Measurements from ENCODE around the gene HSF5. TPM values are rescaled to one million over a fixed set of nuclear protein-coding genes. Genes with fewer than 3 reads are reported as not detected.

The HSF5 gene
- total and polyA plus RNA-seq, 2 donors (not counting 3 experiments of a cell fraction or from before 2014, with no cell fraction given), result 0.03 TPM; not detected in 1

DNA sequence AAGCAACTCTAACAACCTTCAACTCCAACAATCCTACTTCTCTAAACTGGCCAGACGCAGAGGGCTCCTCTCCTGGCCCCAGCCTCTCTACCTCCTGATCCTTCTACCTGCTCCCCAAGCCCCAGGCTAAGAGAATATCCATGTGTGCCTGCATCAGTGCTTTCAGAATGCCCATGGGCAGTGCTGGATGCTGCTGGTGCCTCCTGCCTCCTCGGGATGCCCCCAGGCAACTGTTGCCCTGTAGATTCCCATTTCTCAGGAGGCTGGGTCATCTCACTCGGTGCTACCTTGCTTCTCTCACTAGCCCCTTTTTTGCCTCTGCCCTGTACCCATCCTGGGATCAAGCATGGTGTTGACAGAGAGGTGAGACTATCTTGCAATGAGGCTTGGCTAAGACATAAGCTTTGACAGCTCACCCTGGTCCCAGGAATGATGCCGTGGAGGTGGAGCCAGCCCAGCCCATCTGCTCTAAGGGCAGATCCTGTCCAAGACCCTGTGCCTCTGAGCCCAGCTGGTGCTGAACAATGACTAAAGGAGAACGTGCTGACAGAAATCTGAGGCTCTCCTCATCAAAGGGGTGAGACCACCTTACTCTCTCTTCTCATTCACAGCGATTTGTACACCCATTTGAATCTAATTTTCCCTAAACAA, 116.8 kb downstream of the HSF5 start:
- ChIA-PET POLR2A (no interaction called here), CTCF (no interaction called here)
- no peaks in the 10 kb centered on the region for H3K9me3 ChIP-seq (replicated peaks; ENCODE audit: control insufficient read depth, insufficient read depth, low read length)
- no peak overlapping the region for H3K4me3 ChIP-seq (replicated peaks in 1 of 3; ENCODE audit: insufficient read depth in 1 of 3, low read depth in 1 of 3, low read length in 3 of 3)
- TF ChIP-seq POLR2AphosphoS5 (IDR thresholded peaks at IDR 0.05; ENCODE audit: insufficient read depth, low read depth, low read length) (no peak), EZH2 (IDR thresholded peaks at IDR 0.05; ENCODE audit: borderline replicate concordance, low read depth, low read length, severe bottlenecking) (no peak), GATA2 (IDR thresholded peaks at IDR 0.05; ENCODE audit: insufficient read depth, insufficient read length, low read depth, low read length) (no peak), FOS (IDR thresholded peaks at IDR 0.05; ENCODE audit: borderline replicate concordance, insufficient read depth, low read length) (no peak), JUN (IDR thresholded peaks at IDR 0.05; ENCODE audit: borderline replicate concordance, insufficient read depth, insufficient read length, low read depth) (no peak), POLR2A (IDR thresholded peaks at IDR 0.05; ENCODE audit: low read depth, low read length) (no peak), MYC (IDR thresholded peaks at IDR 0.05; ENCODE audit: low read depth, low read length) (no peak)
- TF ChIP-seq, protein P1, sequence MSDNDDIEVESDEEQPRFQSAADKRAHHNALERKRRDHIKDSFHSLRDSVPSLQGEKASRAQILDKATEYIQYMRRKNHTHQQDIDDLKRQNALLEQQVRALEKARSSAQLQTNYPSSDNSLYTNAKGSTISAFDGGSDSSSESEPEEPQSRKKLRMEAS (IDR thresholded peaks at IDR 0.05; ENCODE audit: insufficient read depth, insufficient read length), result no peak
- TF ChIP-seq, protein P2, sequence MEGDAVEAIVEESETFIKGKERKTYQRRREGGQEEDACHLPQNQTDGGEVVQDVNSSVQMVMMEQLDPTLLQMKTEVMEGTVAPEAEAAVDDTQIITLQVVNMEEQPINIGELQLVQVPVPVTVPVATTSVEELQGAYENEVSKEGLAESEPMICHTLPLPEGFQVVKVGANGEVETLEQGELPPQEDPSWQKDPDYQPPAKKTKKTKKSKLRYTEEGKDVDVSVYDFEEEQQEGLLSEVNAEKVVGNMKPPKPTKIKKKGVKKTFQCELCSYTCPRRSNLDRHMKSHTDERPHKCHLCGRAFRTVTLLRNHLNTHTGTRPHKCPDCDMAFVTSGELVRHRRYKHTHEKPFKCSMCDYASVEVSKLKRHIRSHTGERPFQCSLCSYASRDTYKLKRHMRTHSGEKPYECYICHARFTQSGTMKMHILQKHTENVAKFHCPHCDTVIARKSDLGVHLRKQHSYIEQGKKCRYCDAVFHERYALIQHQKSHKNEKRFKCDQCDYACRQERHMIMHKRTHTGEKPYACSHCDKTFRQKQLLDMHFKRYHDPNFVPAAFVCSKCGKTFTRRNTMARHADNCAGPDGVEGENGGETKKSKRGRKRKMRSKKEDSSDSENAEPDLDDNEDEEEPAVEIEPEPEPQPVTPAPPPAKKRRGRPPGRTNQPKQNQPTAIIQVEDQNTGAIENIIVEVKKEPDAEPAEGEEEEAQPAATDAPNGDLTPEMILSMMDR (IDR thresholded peaks at IDR 0.05; ENCODE audit: extremely low read depth in 1 of 2, insufficient read depth in 1 of 2, low read depth in 1 of 2, low read length in 2 of 2), result no peak
- no peaks in the 10 kb centered on the region for H3K79me2 ChIP-seq (ENCODE audit: control insufficient read depth, insufficient read depth, low read length)
- H3K9ac ChIP-seq (replicated peaks; ENCODE audit: extremely low read depth, insufficient read depth, low read length), result no peak overlapping the region
- H3K9me1 ChIP-seq (replicated peaks; ENCODE audit: control insufficient read depth, extremely low read depth, insufficient read depth, low read length), result no peaks in the 10 kb centered on the region
- no peak for FAIRE-seq
- H3K36me3 ChIP-seq (ENCODE audit: control insufficient read depth in 2 of 2, extremely low read depth in 1 of 2, insufficient read depth in 2 of 2, low read length in 2 of 2), result no peaks in the 10 kb centered on the region
- BruUV-seq (replicated peaks), result no TSS peak
- H2AFZ ChIP-seq (ENCODE audit: low read depth, low read length), result no peak overlapping the region
- no peak overlapping the region for H3K4me2 ChIP-seq (ENCODE audit: insufficient read depth, low read length)
- no peaks in the 10 kb centered on the region for H3K4me1 ChIP-seq (ENCODE audit: control insufficient read depth, extremely low read depth, insufficient read depth, low read length)
- dilution Hi-C loops (cut with MboI; ENCODE audit: extremely low pct_ligation_motif_present, low sequenced_read_pairs) (no loop called here), intact Hi-C loops (cut with micrococcal nuclease) (no loop called here)
- no peak overlapping the region for H3K27ac ChIP-seq (ENCODE audit: insufficient read depth, low read depth, low read length)
- peaks cover 0 to 2% of the 10 kb centered on the region in 2 experiments for H3K27me3 ChIP-seq (ENCODE audit: control insufficient read depth in 2 of 2, insufficient read depth in 2 of 2, low read length in 2 of 2)
- DNase-seq (ENCODE audit: low read depth, low spot score), result no peak
- H4K20me1 ChIP-seq (replicated peaks; ENCODE audit: control insufficient read depth, extremely low read depth, insufficient read depth, low read length), result no peaks in the 10 kb centered on the region
